GM18508 (cell line): ENCODE data around the gene HIVEP1.
"Not testable (repeated sequence)": the region's sequence is repeated elsewhere in the genome, so short reads cannot be mapped to it uniquely, and the experiment has no call there.

Experiments used
- ATAC-seq: cut with Tn5 transposase; IDR thresholded peaks from one replicate; pipeline ENCODE4 v1.9.1; 2021; ENCODE audit warnings: moderate number of reproducible peaks; ENCODE audit not compliant: insufficient read depth, unreplicated experiment

HIVEP1 gene

GRCh38 chr6:12138936-12139335, 126.8 kb downstream of the HIVEP1 start:
- ATAC-seq = no peak

DNA sequence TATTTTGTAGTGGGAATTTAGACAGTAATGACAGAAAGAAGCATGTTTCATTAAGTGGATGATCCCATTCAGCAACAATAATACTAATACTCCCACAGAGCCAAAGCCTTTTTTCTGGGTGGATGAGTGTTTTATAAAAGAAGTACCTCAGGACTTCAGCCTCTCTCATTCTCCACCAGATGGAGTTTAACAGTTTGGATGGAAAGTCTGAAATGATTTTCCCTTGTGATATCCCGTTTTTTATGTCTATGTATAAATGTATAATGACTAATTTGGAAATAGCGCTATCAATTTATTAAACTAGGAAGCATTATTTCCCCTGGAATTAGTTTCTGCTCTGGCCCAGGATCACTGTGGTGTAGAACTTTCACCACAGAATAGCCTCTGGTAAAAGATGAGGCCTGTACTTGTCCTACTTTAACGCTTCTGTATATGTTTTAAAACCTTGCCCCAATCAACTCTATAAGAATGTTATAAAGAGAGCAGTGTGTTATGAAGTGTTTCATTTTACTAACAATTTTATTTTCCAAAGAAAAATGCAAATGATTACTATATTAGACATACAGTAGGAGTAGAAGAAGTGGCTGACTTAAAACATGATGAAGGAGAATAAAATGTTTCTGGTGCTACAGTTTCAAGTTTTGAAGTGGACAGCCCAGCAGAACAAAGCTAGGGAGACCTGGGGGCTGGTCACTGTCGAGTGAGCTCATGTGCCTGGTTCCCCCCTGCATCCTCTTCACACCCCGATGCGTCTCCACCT, 135.6 kb downstream of the HIVEP1 start:
- no peak for ATAC-seq

DNA sequence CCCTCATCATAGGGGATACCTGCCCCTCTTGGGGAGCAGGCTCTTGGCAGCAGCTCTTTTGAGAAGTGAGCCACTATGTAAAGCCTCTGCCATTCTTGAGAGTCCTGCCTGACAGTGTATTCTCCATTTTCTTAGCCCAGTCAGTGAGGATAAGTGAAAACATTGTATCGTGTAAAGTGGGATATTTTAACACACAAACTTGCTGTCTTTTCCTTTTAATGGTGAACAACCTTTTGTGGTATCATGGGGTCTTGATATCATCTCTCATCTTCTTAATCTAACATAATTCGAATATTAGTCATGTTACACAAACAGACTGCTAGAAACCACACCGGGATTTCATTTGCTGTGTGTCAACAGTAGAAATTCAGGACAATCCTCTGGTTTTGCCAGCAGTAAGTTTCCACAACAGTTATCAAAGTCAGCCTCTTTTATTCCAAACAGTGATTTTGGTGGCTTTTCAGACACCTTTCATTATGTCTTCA, 136.2 kb downstream of the HIVEP1 start:
- ATAC-seq = no peak

- ATAC-seq = no peak
These were observed 136.7 kb downstream of the HIVEP1 start for GRCh38 chr6:12148841-12149240.

DNA sequence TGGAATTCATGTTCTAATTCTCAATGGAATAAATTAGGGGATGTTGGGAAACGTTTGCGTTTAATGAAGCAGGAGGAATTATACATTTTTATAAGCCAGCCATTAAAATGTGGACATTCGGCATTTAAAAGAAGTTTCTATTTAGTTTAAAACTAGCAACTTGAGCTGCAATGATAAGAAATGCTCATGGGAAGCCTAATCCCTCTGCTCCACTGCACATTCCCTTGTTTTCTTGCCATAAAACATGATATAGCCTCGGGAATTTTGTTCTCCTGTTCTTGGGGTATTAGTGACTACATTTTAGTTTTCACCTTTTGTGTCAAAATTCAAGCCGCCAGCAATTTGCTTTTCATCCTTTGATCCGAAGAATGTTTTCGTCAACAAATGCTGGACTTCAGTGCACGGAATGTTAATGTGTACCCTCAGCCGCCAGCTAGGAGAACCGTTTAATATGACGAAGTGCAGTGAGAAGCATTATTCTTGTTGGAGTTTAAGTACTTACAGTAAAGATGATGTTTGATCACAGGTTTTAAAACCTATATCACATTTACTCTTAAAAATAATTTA, 137.9 kb downstream of the HIVEP1 start:
- ATAC-seq = no peak

DNA sequence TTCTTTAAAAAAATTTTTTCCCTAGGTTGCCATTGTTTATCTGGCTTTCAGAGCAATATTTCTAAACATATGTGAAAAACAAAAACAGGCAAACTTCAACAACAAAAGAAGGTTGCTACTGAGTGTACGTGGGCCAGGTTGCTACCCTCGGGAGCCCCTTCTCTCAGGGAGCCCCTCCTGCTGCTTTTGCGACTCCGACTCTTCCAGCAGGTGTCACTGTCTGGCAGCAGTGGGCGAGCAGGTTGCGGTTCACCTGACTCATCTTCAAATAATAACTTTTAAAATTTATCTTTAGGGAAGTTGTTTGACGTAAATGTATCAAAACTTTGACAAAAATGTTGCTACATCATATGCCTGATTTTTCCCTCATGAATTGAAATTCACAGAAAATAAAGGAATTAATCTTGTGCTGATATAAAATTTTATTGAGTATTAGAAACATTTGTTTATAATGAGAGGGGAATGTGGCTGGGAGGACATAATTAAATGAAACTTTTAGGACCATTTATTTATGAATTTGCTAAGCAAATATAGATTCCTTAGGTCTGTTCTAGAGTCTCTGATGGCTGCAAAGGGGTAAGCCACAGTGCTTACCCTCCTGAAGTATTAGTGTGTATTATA, 138.8 kb downstream of the HIVEP1 start:
- no peak for ATAC-seq

- no peak for ATAC-seq
These were observed 139.3 kb downstream of the HIVEP1 start for GRCh38 chr6:12151433-12151820.

- ATAC-seq = no peak
These were observed 140.2 kb downstream of the HIVEP1 start for GRCh38 chr6:12152023-12152970.

- ATAC-seq = not testable (repeated sequence)
These were observed 143.7 kb downstream of the HIVEP1 start for GRCh38 chr6:12155769-12156168.

DNA sequence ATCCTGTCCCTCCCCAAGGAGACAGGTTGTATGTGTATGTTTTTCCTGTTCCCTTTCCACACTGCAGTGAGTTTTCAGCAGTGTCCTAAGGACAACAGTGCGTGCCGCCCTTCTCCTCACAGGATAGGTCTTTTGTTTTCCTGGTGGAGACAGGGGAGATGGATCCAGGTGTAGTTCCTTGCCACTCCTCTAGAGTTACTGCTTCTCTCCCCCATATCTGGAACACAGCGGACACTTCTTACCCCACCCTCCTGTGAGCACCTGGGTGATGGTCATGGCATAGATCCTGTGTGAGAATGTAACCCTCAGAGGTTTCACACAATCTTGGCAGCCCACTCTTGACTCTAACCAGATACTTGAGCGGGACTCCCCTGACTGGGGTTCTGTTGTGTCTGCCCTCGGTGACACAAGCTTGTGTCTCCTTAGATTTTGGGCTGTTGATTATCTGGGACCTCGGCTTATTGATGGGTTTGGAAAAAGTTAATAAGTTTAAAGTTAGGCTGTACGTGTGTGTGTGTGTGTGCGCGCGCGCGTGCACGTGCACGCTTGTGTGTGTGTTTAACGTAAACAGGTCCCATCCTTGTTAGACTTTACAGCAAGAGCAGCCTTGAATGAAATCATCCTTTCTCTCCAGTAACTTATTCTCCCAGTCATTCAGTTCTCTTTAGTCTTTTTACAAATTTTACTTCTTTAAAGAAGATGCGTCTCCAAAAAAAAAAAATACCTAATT, 146.7 kb downstream of the HIVEP1 start:
- ATAC-seq = no peak

GRCh38 chr6:12160326-12160725, 148.2 kb downstream of the HIVEP1 start:
- no peak for ATAC-seq

- ATAC-seq = no peak
These were observed 150.1 kb downstream of the HIVEP1 start for GRCh38 chr6:12162213-12162612.

- ATAC-seq = no peak
These were observed 151.0 kb downstream of the HIVEP1 start for GRCh38 chr6:12163149-12163548.

GRCh38 chr6:12163744-12164507, 151.8 kb downstream of the HIVEP1 start:
- no peak for ATAC-seq

DNA sequence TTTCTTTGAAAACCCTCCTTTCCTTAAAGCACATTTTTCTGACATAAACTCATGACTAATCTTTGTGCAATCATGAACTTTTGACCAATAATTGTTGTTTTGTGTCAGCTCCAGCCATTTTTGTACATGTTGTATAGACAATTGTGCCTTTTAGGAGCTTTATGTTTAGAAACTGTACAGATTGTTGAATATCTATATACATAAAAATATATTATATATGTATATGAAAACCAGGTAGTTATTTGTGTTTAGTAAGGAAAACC, 152.3 kb downstream of the HIVEP1 start:
- ATAC-seq = no peak

DNA sequence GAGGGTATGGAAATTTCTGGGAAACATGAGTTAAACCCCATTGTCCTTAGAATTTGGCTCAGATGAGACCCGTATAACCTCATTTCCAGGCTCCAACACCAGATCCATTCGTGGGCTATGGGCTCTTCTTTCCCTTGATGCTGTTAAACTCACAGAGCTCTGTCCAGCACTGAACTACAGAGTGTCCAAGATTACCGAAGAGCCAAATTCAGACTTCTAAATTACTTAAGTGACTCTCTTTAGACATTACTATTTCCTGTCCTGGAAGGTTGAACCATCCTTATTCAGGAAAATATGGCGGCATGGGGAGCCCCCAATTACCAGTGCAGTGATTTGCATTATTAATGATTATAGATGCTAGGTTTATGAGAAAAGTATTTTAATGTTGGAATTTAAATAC, 153.2 kb downstream of the HIVEP1 start:
- no peak for ATAC-seq

DNA sequence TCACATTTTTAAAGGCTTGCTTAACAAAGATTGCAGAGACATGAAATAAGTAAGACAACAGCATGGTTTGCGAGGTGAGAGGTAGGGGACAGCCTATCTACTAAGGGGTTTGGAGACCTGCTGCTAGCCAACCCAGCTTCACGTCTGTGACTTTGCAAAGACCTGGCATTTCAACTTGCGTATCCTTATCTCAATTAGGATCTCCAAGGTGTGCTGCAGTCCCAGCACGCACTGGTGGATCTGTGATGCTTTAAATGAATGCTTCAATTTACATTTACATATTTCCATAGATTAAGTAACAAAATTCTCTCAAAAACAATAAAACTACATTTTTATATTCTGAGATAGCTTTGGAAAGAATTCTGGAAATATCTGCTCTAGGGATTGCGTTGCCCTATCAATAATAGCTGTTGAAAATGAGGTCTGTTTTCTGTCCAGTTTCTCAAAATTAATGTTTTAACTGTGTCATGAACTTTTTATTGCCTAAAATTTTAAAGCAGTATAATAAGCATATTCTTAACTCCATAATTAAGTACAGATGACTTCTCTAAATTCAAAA, 153.7 kb downstream of the HIVEP1 start:
- no peak for ATAC-seq

GRCh38 chr6:12169377-12169776, 157.3 kb downstream of the HIVEP1 start:
- ATAC-seq = no peak
